CD4-positive, alpha-beta T cell treated with Interleukin-6 for 4 hours (primary cell): Measurements from ENCODE around the gene IMMT.

Source experiments
- DNase-seq: peaks from one replicate; pipeline ENCODE4 v3.0.0-alpha.2; 2020; ENCODE audit warnings: mixed read lengths

IMMT gene

GRCh38 chr2:86138736-86139625 is 56.3 kb downstream of the IMMT start:
- DNase-seq, result no peak

- DNase-seq, result no peak
Observed at GRCh38 chr2:86136141-86136540, 59.1 kb downstream of the IMMT start.

DNA sequence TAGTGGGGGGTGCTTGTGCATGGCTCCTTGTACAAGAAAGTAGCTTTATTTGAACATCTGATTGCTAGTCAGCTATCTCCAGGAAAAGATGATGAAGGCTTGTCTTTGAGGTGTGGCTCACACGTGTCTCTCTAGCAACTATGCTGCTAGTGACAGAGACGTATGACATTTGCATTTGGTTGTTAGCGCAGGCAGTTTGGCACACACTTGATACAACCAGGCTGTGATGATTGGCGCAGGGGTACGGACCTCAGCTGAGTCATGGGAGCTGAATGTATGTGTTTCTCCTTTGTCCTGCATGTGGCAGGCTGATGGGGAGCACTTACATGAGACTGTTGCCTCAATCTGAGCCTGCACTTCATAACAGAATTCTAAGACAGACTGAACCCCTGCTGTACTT is 59.6 kb downstream of the IMMT start:
- DNase-seq, result no peak

DNA sequence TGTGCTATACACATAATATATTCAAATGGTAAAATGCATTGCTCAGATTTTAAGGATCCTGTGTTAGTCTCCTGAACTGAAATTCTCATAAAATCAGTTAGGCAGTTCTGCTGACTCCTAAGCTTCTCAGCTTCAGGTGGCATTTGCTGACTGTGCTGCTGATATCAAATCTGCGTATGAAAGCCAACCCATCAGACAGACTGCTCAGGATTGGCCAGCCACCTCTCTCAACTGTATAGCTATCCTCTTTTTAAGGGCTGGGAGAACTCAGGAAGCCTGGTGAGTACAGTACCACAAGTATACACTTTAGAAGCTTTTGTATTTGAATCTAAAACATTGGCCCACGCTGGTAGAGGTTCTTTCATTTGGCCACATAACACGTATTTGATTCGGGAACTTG is 60.6 kb downstream of the IMMT start:
- DNase-seq, result no peak

DNA sequence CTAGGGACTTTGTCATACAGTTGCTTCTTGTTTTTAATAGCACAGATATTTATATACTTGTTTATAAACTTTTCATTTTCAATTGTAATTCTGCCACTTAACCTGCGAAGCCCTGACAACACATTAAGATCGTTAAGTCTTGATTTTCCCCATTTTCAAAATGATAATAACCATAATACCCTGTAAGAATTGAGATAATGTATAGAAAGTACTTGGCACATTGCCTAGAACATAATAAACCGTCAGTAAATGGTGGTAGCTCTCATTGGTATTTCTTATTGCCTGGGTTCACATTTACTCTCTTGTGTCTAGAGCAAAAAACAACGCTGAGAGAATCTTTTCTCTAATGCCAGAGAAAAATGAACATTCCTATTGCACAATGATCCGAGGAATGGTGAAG is 70.6 kb downstream of the IMMT start:
- no peak for DNase-seq

GRCh38 chr2:86123328-86123925 is 71.8 kb downstream of the IMMT start:
- no peak for DNase-seq

DNA sequence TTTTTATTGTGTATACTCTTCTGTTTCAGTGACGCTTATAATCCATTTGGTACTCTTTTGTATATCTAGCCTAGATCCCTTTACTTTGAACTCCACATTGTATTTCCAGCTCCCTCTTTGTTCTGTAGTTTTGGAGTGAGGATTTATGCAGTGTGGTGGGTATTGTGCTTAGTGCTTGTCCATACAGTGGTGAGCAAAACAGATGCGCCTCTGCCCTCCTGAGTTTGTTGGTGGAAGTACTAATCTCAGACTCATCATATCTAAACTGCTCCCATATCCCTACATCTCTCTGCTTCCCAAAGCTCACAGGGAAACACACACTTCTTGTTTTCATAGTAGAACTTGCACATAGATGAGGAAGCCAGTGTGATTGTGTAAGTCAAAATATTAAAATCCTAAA is 77.1 kb downstream of the IMMT start:
- DNase-seq, result no peak

GRCh38 chr2:86107031-86107430 is 88.2 kb downstream of the IMMT start:
- DNase-seq, result no peak

DNA sequence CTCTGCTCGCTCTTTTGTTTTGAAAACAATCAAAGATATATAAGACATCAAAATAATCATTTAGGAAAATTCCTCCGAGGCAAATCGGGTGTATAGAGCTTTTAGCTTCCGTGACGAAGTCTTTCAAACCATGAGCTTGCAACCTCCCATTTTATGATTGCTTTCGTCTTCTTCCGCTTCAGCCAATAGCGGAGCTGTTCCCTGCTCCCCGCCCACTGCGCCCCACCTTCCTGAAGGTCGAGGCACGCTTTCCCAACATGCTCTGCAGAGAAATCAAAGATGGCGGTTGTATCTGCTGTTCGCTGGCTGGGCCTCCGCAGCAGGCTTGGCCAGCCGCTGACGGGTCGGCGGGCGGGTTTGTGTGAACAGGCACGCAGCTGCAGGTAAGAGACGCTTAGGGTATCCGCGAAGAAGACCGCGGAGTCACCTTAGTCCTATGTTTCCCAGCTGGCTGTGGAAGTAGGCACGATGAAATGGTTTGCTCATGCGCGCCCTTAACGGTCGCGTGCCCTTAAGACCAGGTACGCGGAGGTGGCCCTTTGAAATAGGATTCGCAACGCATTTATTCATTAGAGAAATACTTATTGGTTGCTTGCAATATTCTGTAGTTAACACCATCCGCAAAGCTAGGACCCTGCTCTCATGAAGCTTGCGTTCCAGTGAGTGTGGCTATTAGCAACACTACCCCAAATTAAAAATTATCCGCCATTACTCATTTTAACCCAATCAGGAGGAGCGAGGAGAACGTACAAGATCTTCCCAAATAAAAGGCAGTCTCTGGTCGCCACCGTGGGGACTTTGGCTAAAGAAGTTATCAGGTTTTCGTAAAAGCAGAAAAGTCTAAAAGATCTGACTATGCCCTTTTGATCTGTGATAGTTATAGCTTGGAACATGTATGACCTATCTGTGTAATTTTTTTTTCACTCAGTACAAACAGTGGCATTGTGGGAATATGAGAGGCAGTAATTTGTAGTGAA is 89.0 kb downstream of the IMMT start, which contains the start of gene PTCD3:
PTCD3 (plus strand) TSS at position 267 of the 977 bp plus-strand sequence; CDS start at position 280, 13 bp downstream.
- DNase-seq, result peak; percentile 94

GRCh38 chr2:86105252-86105968 is 89.9 kb downstream of the IMMT start, which contains the start of gene POLR1A:
Gene POLR1A (minus strand): TSS chr2:86105886. CDS start chr2:86105776, 110 bp downstream.
- DNase-seq, result peak; percentile 83

DNA sequence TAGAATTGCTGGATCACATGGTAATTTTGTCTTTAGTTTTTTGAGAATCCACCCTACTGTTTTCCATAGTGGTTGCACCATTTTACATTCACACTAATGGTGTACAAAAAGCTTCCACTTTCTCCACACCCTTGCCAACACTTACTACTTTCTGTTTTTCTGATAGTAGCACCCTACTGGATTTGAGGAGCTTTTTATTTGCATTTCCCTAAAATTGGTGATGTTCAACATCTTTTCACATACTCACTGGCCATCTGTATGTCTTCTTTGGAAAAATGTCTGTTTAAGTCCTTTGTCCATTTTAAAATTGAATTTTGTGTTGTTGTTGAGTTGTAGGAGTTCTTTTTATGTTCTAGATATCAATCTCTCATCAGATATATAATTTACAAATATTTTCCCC is 93.1 kb downstream of the IMMT start:
- DNase-seq, result no peak

DNA sequence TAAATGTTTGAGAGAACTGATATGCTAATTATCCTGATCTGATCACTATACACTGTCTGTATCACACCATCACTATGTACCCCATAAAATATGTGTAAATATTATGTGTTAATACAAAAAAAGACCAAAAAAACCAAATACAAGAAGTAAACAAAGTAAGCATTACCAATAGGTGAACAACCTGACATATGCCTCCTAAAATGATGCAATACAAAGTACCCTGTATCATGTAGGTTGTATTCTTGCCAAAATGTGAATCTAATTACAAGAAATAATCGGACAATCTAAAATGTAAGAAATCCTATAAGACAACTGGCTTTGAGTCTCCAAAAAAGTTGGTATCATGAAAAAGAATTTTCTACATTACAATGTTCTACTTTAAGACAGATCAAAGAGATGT is 97.3 kb downstream of the IMMT start:
- DNase-seq, result no peak

GRCh38 chr2:86097114-86097896 is 98.0 kb downstream of the IMMT start:
- no peak for DNase-seq

DNA sequence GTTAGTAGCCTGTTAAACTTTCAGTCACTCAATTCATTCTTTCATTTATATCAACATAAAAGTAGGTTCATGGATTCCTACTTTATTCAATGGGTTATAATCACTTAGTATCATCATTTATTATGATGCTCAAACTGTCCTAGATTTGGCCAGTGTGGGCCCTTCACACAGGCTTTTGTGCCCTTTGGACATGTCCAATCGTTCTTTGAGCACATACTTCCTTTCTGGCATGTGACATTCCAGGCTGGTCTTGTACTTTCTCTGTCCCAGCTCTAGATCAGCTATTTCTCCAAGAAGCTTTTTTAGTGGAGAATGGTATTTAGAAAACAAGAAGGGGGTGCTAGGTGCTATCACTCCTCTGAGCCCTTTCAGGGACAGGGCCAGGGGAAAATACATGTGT is 101.0 kb downstream of the IMMT start:
- DNase-seq, result no peak
